ENCODE results near the gene CCT7.

Gene CCT7

GRCh38 chr2:73297151-73297559, 63.0 kb downstream of the CCT7 start:
- FAIRE-seq, result no peak

GRCh38 chr2:73297586-73297985, 63.5 kb downstream of the CCT7 start:
- no peak for FAIRE-seq

- no peak for FAIRE-seq
Measured at GRCh38 chr2:73300926-73301325, 66.8 kb downstream of the CCT7 start.

GRCh38 chr2:73301636-73302035, 67.5 kb downstream of the CCT7 start:
- FAIRE-seq, result no peak
